Stimulated activated CD8-positive, alpha-beta memory T cell treated with anti-CD3 and anti-CD28 coated beads, Interleukin-4, amount 100 ng/mL, for 4 hours (primary cell): ENCODE measurements around the gene RIT1.

Source experiments
- DNase-seq, 2 donors: peaks; one replicate each; pipeline ENCODE4 v3.0.0-alpha.2; 2020; ENCODE audit warnings: low read depth in 2 of 2, low spot score in 1 of 2

Gene RIT1, protein sequence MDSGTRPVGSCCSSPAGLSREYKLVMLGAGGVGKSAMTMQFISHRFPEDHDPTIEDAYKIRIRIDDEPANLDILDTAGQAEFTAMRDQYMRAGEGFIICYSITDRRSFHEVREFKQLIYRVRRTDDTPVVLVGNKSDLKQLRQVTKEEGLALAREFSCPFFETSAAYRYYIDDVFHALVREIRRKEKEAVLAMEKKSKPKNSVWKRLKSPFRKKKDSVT

DNA sequence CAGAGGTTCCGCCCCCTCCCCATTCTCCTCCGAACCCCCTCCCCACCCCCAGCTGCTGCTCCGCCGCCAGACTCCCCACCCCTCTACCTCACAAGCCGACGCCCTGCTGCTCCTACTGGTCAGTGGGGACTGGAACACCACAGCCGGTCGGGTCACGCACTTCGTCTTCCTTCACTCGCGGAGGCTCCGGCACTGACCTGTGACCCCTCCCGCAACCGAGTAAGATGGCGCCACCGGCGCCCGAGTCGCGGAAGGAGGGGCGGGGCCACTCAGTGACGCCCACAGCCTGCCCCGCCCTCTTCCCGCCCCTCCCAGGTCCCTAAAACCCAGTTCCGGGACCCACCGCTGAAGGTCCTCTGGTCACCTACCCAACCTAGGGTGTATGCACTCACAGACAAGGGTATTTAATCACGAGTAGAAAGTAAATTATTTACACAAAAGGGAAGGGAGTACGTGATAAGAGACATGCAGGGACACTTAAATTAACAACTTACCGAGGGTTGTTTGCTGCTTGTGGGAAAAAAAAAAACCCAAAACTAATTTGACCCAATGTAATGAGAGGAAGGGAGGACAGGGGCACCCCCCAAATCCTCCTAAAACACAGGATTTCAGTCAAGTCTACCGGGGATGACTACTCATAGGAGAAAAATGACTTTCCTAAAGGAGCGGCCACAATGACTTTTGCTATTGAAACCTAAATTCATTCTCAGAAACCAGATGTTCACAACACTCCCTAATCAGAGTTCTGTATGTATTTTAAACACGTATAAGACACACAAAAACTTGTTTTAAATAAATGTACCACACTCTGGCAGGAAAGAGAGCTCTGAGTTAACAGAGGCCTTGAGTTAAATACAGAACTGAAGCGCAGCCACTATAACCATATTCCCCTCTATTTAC, at the start of gene RIT1:
RIT1 (minus strand) TSS at position 194 of the 900 bp plus-strand sequence. CDS start 588 bp downstream, outside the sequence.
- DNase-seq, result peak; percentile 57 to 67

DNA sequence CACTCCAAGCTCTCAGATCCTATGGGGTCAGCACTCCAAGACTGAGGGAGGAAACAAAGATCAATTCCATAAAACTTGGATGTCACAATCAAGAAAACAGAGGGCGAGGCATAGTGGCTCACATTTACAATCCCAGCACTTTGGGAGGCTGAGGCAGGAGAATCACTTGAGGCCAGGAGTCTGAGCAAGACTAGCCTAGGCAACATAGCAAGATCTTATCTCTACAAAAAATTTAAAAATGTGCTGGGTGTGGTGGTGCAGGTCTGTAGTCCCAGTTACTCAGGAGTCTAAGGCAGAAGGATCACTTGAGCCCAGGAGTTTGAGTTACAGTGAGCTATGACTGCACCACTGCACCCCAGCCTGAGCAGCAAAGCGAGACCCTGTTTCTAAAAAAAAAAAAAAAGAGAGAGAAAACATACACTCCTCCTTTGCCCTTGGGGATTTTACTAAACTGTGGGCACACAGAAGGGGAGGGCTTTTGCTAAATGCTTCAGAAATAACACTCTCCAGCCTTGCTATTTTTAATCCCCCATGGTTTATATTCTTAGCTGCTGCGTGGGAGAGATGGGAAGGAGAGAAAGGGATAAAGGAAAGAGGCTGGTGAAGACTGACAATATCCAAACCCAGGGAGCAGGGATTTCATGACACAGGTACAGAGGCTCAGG, 49.1 kb upstream of the RIT1 start:
- DNase-seq, result no peak

DNA sequence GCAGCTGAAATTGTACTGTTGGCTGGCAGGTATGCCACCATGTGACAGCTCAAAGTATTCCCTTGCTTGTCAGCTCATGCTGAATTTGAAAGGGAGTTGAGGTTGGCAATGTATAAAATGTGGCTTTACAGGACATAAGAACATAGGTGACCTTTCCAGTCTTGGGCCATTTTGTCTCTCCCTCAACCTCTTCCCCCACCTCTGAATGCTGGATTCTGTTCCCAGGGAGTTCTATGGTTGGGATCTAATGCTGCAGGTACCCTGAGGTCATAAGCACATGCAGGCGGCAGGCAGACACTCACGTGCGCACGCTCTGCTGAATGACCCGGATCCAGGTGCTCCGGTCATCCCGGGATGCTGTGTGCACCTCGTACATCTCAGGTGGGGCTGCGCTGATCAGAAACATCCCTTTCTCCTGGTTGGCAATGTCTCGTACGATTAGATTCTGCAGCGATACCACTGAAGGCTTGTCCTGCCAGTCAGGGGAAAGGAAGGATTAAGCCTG, 46.3 kb upstream of the RIT1 start:
- no peak for DNase-seq

DNA sequence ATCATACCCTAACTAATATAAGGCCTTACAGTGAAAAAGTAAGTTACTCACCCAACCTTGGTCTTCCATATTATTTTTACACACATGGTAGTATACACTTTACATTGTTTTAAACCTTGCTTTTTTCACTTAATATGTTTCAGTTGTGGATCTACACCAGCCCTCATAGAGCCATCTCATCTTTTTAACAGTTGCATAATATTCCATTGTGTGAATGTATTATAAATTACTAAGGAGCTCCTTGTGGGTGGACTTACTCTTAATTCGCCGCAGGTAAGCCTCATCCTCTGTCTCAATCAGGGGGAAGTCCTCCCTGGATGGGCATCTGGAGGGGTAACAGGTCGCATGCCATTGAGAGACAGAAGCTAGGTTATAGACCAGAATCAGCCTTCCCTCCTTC, 43.5 kb upstream of the RIT1 start:
- no peak for DNase-seq

DNA sequence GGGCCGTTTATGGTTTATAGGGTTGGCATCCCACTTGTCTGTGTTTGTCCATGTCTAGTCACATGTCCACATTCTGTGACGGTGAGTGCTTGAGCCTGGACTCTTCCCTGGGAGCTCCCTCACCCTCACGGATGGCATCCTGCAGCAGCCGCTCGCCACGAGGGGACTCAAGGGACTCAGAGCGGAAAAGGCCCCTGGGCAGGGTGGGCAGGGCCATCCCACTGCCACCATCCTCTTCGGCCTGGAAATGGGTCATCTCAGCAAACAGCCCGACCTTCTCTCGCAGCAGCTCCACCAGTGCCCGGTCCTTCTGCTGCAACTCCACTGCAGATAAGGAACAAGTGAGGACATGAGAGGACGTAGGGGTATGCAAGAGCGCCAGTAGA, 41.3 kb upstream of the RIT1 start:
- DNase-seq, result no peak

DNA sequence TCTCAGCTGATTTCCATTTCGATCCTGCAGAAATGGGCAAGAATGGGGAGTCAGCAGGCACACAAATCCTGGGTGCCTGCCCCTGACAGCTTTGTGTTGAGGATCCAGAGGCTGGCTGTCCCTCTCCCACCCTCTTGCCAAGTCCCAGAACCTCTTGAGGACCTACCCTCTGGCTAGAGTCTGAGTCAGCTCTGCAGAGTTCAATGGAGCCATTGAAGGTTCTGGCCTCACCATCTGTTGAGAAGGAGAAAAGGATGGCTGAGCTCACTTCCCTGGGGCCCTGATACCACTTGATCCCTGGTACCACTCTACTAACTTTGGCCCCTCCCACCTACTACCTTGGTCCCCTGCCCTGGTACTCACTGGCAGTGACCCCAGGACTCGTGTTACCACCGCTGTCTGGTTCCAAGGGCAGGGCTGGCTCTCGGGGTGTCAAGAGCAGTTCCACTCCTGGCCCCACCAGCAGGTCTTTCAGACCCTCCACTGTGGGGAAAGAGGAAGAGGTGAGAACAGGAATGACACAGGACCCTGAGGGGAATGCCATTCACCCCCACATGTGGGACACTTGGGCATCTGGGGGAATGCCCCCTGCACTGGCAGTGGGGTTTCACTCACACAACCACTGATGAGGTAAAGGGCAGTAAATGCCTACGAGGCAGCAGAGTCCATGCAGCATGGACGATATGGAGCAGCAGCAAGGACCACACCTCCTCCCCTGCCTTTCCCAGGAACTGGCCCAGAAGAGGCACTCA, 40.8 kb upstream of the RIT1 start:
- no peak for DNase-seq

DNA sequence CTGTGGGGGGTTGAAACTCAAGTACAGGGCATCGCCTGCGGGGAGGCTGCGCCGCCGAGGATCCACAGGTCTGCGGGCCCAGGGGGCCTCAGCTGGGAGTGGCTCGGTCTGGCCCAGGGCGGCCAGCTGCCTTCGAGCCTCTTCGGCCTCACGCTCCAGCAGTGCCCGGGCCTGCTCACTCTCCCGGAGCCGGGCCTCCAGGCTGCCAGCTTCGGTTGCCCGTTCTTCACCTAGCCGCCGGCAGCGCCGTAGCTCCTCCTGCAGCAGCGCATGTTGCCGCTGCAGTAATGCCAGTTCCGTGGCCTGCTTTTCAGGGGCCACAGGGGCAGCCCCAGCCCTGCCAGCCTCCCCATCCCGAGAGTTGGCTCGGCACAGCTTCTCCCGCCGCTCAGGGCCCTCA, 39.7 kb upstream of the RIT1 start:
- no peak for DNase-seq

DNA sequence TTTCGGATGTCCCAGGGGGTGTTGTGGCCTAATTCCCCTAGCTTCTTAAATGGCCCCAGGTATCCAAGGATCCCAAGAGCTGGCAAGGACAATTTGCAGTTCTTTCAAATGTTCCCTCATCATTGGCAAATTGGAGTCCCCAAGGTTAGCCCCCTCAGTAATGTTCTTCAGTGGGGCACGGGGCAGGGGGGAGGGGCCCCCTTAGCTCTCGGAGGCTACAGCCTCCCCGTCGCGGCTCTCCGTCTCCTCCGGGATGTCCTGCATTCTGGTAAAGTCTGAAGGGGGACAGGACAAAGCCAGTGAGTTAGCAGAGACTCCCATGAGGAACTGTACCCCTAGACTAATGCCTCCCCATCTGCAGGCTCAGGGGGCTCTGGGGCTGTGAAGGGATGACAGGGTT, 36.6 kb upstream of the RIT1 start:
- DNase-seq, result no peak

DNA sequence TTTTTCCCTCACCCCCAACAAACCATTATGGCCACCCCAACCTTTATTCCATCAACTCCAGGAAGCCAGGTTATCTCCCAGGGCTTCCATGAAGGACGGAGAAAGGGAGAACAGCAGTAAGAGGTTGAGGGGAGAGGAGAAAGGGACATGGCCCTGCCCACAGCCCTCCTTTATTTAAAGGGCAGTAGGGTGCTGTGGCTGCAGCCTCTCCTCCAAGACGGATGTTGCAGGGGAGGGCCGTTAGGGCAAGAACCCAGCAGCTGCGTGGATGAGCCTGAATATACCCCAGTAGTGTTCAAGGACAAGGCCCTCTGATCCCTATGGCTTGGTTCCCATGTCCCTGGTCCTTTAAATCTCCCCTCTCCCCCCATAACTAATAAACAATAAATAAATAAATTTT, 36.1 kb upstream of the RIT1 start:
- DNase-seq, result no peak

DNA sequence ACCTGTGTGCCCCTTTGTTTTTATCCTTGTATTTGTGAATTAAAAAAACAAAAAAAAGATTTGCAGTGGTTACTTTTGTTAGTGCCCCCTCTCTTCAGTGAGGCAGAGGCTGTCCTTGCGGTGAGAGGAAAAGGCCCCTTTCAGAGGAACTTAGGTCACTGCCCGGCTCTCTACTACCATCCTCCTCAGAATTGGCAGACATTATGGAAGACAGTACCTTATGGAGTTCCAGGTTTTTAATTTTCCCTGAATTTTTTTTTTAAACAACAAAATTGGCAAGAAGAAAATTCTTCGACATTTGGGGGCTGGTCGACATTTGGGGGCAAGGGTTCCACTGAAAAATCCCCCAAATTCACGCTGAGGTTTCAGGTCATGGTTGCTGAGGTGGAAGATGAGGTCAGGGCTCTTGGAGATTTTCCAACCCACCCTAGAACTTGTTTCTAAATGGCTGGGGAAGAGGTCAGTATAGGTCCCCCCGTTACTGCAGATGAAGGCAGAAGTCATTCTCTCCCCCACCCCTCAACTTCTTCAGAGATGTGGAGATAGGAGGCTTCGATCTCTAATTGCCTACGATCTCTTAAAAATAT, 35.6 kb upstream of the RIT1 start:
- DNase-seq, result no peak

DNA sequence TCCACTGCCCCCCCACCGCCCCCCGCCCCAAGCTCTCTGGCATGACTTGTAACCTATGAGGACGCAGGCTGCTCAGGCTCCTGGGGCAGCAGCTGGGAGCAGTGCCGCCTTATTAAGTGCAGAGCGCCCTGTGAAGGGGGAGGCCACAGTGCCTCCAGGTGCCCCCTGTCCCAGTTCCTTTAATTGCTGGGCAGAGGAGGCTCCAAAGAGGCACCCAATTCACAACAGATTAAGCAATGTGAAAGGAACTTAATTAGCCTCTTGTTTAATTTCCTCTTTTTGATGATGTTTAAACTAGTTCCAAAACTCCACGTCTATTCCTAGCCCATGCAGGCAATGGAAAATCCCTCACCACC, 33.3 kb upstream of the RIT1 start:
- DNase-seq, result no peak

DNA sequence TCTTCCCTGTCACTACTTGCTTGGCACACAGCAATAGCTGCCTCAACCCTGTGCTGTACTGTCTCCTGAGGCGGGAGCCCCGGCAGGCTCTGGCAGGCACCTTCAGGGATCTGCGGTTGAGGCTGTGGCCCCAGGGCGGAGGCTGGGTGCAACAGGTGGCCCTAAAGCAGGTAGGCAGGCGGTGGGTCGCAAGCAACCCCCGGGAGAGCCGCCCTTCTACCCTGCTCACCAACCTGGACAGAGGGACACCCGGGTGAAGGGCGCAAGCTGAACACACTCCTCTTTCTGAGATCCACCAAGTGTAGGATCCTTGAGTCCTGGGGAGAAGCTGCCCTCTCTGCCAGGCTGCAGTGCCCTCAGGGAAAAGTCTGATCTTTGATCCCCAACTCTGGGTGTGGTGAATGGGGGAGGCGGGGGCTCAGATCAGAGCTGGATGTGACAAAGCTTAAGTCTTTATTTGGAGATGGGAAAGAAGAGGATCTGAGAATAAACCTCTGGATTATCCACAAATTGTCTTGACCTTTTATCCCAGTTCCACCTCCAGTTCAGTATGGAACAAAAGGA, 31.5 kb upstream of the RIT1 start:
- no peak for DNase-seq

DNA sequence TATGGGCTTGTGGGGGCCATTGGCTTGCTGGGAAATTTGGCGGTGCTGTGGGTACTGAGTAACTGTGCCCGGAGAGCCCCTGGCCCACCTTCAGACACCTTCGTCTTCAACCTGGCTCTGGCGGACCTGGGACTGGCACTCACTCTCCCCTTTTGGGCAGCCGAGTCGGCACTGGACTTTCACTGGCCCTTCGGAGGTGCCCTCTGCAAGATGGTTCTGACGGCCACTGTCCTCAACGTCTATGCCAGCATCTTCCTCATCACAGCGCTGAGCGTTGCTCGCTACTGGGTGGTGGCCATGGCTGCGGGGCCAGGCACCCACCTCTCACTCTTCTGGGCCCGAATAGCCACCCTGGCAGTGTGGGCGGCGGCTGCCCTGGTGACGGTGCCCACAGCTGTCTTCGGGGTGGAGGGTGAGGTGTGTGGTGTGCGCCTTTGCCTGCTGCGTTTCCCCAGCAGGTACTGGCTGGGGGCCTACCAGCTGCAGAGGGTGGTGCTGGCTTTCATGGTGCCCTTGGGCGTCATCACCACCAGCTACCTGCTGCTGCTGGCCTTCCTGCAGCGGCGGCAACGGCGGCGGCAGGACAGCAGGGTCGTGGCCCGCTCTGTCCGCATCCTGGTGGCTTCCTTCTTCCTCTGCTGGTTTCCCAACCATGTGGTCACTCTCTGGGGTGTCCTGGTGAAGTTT, 30.8 kb upstream of the RIT1 start:
- DNase-seq, result no peak

DNA sequence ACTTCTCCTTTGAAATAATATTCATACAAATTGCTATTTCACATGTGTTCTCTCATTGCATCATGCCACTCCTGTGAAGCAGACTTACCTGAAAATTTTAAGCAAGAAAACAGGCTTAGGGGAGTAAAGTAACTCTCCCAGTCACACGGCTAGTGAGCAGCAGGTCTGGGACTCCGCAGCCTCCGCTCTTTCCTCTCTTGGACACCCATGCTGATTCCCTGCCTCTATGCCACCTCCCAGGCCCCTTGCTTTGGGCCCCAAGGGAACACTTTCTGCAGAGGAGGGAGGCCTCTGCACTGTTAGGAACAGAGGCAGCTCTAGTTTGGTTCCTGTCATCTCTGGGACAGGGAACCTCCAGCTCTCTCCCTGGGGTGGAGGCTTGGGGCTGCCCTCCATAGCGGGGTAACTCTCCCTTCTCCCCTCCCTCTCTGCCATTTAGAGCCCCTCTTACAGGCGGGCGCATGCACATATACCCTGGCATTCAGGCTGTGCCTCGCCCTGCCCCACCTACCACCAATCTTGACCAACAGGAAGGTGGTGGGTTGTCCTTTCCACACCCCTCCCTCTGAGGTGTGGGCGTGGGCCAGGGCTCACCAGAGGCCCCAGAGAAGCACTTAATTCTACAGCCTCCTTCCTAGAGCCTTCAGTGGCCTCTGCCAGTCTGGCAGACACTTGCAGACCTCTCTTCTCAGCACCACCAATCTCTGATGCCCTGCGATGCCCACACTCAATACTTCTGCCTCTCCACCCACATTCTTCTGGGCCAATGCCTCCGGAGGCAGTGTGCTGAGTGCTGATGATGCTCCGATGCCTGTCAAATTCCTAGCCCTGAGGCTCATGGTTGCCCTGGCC, 30.1 kb upstream of the RIT1 start, which contains the start of gene RXFP4:
RXFP4 (plus strand) TSS at position 646 of the 852 bp plus-strand sequence; CDS start at position 718, 72 bp downstream.
- no peak for DNase-seq

DNA sequence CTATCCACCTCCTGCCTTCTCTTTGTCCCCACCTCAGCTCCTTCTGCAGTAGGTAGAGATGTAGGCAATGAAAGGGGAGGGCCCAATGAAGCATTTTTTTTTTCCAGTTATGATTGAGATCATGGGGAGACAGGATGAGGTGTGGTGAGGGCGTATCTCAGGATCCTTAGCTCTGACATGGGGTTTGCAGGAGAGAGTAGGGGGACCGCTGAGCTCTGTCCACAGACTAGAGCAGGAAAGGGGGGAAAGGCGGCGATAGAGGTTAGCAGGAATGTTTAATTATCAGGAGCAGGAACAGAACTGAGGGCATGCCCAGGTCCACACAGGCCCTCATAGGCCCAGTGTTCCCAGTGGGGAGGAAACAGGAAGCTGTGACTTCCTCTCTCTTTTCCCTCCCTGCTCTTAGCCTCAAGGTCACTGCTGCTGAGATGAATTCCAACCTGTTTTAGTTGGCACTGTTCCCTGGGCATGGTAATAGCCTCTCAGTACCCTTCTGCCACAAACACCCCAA, 29.4 kb upstream of the RIT1 start:
- no peak for DNase-seq

DNA sequence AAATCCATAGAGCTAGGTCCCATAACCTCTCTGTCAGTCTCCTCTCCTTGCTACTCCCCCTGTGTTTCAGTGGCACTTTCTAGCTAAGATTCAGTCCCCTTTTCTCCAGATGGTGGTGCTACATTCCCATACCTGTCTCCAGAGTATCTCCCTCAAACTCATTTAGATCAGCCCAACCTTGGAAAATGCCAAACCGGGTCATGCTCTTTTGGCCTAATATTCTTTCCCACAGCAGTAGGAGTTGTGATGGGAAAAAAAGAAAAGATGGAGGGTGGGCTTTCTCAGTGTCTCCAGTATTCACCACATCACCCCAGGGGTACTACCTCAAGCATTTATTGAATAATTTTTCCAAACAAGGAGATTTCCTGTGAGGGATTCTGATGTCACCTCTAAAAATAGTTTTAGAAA, 27.1 kb upstream of the RIT1 start:
- DNase-seq, result no peak

DNA sequence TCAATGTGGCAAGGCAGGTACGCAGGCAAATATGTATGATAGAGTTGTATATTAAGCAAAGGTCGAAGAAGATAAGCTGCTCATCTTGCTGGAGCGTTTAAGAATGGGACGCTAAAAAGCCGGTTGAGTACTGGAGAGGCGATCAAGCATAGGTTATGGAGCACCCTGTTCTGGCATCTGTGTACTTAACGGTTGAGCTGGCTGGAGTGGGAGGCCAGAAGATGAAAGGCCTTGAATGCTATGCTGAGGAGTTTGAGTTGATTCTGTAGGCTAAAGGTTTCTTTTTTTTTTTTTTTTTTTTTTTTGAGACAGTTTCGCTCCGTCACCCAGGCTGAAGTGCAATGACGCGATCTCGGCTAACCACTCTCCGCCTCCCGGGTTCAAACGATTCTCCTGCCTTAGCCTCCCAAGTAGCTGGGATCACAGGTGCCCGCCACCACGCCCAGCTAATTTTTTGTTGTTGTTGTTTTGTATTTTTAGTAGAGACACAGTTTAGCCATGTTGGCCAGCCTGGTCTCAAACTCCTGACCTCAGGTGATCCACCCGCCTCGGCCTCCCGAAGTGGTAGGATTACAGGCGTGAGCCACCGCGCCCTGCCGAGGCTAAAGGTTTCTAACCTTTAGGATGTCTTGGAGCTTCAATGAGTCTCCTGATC, 23.9 kb upstream of the RIT1 start:
- DNase-seq, result no peak
